Adipocyte (in vitro differentiated cells): ENCODE results near the gene SLC4A9.

Experiments
- DNase-seq: peaks from one replicate; pipeline ENCODE4 v3.0.0-alpha.2; 2015; ENCODE audit warnings: low read depth
- H3K27me3 ChIP-seq: replicated peaks from 2 replicates; pipeline ENCODE4 v1.7.0; 2013; ENCODE audit warnings: mild to moderate bottlenecking, low read length, moderate library complexity; ENCODE audit not compliant: control insufficient read depth, insufficient read depth
- H3K36me3 ChIP-seq: 2 replicates; pipeline ENCODE4 v1.7.0; 2013; ENCODE audit warnings: low read length, mild to moderate bottlenecking, moderate library complexity; ENCODE audit not compliant: control insufficient read depth, insufficient read depth, severe bottlenecking
- H3K4me1 ChIP-seq: 2 replicates; pipeline ENCODE4 v1.7.0; 2013; ENCODE audit warnings: mild to moderate bottlenecking, low read length, moderate library complexity; ENCODE audit not compliant: control insufficient read depth, insufficient read depth
- H3K4me3 ChIP-seq: 2 replicates; pipeline ENCODE4 v1.7.0; 2013; ENCODE audit warnings: mild to moderate bottlenecking, low read length, moderate library complexity
- H3K9ac ChIP-seq: 2 replicates; pipeline ENCODE4 v1.7.0; 2013; ENCODE audit warnings: mild to moderate bottlenecking, low read length, moderate library complexity
- H3K9me3 ChIP-seq: 2 replicates; pipeline ENCODE4 v1.7.0; 2013; ENCODE audit warnings: mild to moderate bottlenecking, low read length, moderate library complexity; ENCODE audit not compliant: control insufficient read depth

Gene SLC4A9, protein sequence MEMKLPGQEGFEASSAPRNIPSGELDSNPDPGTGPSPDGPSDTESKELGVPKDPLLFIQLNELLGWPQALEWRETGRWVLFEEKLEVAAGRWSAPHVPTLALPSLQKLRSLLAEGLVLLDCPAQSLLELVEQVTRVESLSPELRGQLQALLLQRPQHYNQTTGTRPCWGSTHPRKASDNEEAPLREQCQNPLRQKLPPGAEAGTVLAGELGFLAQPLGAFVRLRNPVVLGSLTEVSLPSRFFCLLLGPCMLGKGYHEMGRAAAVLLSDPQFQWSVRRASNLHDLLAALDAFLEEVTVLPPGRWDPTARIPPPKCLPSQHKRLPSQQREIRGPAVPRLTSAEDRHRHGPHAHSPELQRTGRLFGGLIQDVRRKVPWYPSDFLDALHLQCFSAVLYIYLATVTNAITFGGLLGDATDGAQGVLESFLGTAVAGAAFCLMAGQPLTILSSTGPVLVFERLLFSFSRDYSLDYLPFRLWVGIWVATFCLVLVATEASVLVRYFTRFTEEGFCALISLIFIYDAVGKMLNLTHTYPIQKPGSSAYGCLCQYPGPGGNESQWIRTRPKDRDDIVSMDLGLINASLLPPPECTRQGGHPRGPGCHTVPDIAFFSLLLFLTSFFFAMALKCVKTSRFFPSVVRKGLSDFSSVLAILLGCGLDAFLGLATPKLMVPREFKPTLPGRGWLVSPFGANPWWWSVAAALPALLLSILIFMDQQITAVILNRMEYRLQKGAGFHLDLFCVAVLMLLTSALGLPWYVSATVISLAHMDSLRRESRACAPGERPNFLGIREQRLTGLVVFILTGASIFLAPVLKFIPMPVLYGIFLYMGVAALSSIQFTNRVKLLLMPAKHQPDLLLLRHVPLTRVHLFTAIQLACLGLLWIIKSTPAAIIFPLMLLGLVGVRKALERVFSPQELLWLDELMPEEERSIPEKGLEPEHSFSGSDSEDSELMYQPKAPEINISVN

DNA sequence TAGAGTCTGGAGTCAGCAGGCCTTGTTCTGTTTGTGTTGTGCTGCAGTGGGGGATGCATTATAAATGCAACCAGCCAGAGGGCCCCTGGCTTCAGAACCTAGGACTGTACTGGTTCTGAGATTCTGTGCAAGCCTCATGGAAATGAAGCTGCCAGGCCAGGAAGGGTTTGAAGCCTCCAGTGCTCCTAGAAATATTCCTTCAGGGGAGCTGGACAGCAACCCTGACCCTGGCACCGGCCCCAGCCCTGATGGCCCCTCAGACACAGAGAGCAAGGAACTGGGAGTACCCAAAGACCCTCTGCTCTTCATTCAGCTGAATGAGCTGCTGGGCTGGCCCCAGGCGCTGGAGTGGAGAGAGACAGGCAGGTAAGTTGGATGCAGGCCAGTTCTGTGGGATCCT is at the start of gene SLC4A9:
Gene SLC4A9 (plus strand): TSS at position 94 of the 400 bp plus-strand sequence. CDS start 43 bp downstream, at position 137.
- Histone ChIP-seq H3K27me3 (peaks cover 4% of the 10 kb centered on the region), H3K4me3 (no peak within 1 kb of the TSS), H3K9me3 (no peaks in the 10 kb centered on the region), H3K36me3 (no peaks in the 10 kb centered on the region), H3K9ac (no peak within 1 kb of the TSS), H3K4me1 (peaks cover 4% of the 10 kb centered on the region)
- no peak for DNase-seq

DNA sequence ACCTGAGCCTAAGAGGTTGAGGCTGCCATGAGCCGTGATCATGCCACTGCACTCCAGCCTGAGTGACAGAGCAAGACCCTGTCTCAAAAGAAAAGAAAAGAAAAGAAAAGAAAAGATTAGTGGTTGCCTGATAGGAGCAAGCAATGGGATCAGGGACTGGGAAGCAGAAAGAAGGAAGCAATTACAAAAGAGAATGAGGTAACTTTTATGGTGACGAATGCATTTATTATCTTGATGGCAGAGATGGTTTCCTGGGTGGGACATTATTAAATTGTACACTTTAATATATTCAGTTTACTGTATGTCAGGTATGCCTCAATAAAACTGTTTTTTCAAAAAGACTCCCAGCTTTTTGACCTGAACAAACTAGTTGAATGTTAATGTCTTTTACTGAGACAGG is 49.6 kb upstream of the SLC4A9 start:
- Histone ChIP-seq H3K9ac (no peak overlapping the region), H3K27me3 (no peaks in the 10 kb centered on the region), H3K36me3 (no peaks in the 10 kb centered on the region), H3K4me3 (no peak overlapping the region), H3K9me3 (no peaks in the 10 kb centered on the region), H3K4me1 (peaks cover 24% of the 10 kb centered on the region)
- no peak for DNase-seq

DNA sequence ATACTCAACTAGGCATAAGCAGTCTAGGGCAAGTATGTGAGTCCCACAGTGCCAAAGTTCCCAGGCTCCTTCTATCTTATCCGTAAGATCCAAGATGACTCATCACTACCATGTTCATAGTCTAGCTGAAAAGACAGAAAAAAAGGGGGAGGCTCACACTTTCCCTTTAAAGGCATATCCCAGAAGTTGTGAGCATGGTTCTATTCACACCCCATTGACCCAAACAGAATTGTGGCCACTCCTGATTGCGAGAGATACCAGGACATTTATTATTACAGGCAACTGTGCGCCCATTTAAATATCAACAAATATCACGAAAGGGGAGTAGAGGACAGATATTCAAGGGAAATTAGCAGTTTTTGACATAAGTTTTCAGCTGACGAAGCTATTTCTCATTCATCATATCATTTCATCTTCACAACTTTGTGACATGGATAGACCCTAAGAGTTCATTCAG is 49.0 kb upstream of the SLC4A9 start:
- Histone ChIP-seq H3K36me3 (no peaks in the 10 kb centered on the region), H3K9ac (no peak overlapping the region), H3K27me3 (no peaks in the 10 kb centered on the region), H3K4me1 (peaks cover 24% of the 10 kb centered on the region), H3K9me3 (no peaks in the 10 kb centered on the region), H3K4me3 (no peak overlapping the region)
- DNase-seq = peak; percentile 70

DNA sequence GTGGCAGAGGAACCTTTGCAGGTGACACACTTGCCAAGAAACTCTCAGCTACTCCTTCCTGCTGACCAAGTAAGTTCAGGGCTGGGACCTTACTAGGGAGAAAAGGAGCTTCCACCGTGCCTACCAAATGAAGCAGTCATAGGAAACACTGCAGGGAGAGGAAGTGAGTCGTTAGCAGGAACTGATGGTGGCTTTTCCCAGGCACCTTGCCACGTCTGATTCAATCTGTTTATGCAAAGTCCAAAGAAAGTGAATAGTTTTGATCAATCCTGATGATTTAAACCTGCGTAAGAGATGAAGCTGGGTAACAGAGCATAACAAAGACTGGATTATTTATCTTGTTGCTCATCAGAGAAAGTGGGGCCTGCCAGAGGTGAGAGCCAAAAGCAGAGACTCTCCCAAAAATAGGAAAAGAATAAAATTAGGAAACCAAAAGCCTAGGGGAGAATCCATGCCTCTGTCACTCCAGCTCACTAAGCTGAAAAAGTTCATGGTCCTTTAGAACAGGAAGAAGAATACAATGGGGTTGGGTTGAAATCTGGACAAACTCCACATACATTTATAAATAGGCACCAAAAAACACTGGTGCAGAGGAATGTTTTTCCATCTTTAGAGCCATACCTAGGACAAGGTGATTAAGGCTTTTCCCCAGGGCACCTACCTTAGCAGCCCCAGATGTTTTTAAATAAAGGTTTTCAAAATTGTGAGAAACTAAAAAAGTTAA is 47.8 kb upstream of the SLC4A9 start:
- peak; percentile 37 for DNase-seq
- H3K4me3 ChIP-seq = no peak overlapping the region
- no peak overlapping the region for H3K9ac ChIP-seq
- no peaks in the 10 kb centered on the region for H3K9me3 ChIP-seq
- no peaks in the 10 kb centered on the region for H3K36me3 ChIP-seq
- H3K4me1 ChIP-seq = peaks cover 24% of the 10 kb centered on the region
- H3K27me3 ChIP-seq = no peaks in the 10 kb centered on the region

DNA sequence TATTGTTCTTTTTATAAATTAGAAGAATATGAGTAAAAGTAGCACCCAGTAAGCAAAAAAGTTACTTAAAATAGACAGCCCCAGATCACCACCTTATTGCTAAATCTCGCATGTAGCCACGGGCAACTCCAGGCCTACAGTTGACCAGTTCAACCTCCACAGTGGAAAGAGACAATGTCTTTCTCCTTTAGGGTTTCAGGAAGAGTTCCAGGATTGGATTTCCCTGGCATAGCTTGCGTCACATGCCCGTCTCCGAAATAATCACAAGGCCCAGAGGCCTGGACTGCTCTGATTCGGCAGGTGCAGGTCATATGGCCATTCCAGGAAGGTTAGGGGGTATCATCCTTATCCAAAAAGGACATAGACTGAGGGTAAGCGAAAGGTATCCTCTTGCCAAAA is 47.2 kb upstream of the SLC4A9 start:
- Histone ChIP-seq H3K4me3 (no peak overlapping the region), H3K4me1 (peaks cover 24% of the 10 kb centered on the region), H3K9ac (no peak overlapping the region), H3K9me3 (no peaks in the 10 kb centered on the region), H3K27me3 (no peaks in the 10 kb centered on the region), H3K36me3 (no peaks in the 10 kb centered on the region)
- DNase-seq = no peak

DNA sequence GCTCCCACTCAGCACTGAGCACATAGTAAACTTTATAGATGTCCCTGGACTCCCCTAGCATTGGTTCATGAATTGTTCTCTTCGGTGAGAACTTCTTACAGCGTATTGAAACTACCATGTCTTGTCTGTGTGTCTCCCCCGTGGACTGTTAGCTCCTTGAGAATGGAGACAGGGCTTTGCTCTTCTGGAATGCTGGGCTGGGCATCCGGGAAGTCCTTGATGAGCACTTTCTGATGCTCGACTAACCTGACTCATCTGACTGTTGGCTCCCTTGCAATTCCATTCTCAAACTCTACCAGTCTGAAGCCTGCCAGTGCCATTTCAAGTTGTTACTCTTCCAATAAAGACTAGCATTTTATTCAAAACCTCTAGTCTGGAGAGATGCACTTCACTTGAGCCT is 42.1 kb upstream of the SLC4A9 start:
- H3K36me3 ChIP-seq = no peaks in the 10 kb centered on the region
- H3K9me3 ChIP-seq = no peaks in the 10 kb centered on the region
- DNase-seq = peak; percentile 21
- H3K4me3 ChIP-seq = no peak overlapping the region
- H3K4me1 ChIP-seq = peaks cover 4% of the 10 kb centered on the region
- no peak overlapping the region for H3K9ac ChIP-seq
- no peaks in the 10 kb centered on the region for H3K27me3 ChIP-seq

DNA sequence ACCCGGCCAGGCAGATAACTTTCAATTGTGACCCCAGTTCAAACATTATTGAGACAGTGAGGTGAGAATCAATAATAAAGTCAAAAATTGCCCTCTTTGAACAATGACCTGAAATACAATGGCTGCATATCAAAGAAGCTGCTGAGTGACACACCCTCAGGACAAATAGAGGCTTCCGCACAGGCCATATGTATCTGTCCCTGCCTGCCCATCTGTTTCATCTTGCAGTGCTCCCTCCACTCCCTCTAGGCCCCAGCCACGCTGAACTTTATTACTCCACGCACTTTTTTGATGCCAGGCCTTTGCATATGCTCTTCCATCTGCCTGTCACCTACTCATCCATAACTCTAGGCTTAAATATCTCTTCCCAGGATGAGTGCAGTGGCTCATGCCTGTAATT is 41.2 kb upstream of the SLC4A9 start:
- DNase-seq = no peak

DNA sequence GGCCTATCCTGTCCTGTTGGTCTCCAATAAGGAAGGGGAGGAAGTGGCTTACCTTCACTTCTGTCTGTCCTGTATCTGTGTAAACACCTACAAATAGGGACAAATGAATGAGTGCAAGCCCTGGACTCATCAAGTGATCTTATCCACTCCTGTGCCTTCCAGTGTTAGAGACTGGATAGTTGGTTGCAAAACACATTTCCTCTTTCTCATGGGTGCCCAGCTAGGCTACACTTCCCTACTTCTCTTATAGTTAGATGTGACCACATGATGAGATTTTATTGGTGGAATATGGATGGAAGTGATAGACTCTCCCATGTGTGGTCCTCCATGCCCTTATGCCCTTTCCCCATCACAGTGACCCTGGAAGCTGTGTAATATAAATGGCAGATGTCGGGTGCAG is 40.2 kb upstream of the SLC4A9 start:
- no peaks in the 10 kb centered on the region for H3K36me3 ChIP-seq
- no peak overlapping the region for H3K4me3 ChIP-seq
- H3K9me3 ChIP-seq = no peaks in the 10 kb centered on the region
- no peaks in the 10 kb centered on the region for H3K27me3 ChIP-seq
- peaks cover 23% of the 10 kb centered on the region for H3K4me1 ChIP-seq
- H3K9ac ChIP-seq = no peak overlapping the region
- no peak for DNase-seq

More for the DNA sequence above, 41.2 kb upstream of the SLC4A9 start:
- Histone ChIP-seq H3K4me1 (peaks cover 13% of the 10 kb centered on the region), H3K36me3 (no peaks in the 10 kb centered on the region), H3K4me3 (no peak overlapping the region), H3K27me3 (no peaks in the 10 kb centered on the region), H3K9me3 (no peaks in the 10 kb centered on the region), H3K9ac (no peak overlapping the region)

DNA sequence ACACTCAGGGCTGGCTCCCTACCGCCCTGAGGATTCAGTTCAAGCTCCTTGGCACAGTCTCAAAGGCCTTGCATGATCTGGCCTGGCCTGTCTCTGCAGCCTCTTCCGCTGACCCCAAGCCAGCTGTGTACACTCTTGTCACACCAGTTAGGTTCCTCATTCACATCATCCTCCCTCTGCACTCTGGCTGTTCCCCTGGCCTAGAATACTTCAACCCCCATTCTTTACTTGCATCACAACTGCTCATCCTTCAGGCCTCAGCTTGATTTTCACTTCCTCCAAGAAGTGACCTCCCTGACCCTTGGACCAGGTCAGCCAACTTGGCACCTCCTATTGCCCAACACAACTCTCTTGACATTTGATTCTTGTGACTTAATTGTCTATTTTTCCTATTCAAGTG is 38.2 kb upstream of the SLC4A9 start:
- Histone ChIP-seq H3K4me1 (peaks cover 28% of the 10 kb centered on the region), H3K9me3 (no peaks in the 10 kb centered on the region), H3K9ac (no peak overlapping the region), H3K4me3 (no peak overlapping the region), H3K27me3 (no peaks in the 10 kb centered on the region), H3K36me3 (no peaks in the 10 kb centered on the region)
- no peak for DNase-seq

DNA sequence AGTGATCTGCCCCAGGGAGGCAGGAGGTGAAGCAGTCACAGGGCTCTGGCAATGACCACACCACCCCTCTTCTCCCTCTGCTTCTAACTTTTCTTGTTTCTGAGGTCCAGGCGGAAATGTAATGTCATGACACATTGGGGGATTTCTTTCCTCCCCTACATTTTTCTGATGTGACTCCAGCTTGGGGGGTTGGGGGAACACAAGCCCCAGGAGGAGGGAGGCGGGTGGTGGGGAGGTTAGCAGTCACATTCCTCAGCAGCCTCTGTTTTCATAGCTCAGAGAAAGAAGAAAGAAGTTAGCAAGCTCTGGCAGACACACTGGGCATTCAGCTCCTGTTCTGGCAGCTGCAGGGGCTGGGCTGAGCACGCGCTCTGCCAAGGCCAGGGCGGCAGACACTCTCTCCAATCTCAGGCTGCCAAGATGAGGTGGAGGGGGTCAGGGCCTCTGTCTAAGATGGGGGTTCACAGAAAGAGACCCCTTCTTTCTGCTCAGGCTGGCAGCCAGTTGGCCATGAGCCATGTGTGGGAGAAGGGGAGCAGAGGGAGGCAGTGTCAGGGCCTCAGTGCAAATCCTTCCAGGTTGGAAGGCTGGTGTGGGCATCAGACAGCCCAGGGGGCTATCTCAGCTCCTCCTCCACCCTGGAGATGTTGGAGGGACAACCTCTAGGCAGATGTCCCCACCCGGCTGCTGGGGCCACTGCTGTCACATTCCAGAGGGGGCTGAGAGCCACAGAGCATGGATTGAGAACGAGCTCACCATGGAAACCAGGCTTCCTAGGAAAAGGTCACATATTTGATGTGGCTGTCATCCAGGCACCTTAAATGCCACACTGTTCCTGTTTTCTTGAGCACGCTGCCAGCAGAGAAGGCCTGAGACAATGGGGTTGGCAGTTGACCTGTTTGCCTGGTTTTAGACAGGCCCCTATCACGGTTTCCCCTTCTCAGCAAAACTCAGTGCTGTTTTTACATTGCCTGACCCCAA is 37.0 kb upstream of the SLC4A9 start:
- no peaks in the 10 kb centered on the region for H3K27me3 ChIP-seq
- H3K4me1 ChIP-seq = peaks cover 28% of the 10 kb centered on the region
- no peaks in the 10 kb centered on the region for H3K9me3 ChIP-seq
- H3K36me3 ChIP-seq = no peaks in the 10 kb centered on the region
- no peak overlapping the region for H3K9ac ChIP-seq
- peak; percentile 65 for DNase-seq
- H3K4me3 ChIP-seq = peak overlapping the region; percentile 35
